ENCODE results near the gene SPG7.

DNA sequence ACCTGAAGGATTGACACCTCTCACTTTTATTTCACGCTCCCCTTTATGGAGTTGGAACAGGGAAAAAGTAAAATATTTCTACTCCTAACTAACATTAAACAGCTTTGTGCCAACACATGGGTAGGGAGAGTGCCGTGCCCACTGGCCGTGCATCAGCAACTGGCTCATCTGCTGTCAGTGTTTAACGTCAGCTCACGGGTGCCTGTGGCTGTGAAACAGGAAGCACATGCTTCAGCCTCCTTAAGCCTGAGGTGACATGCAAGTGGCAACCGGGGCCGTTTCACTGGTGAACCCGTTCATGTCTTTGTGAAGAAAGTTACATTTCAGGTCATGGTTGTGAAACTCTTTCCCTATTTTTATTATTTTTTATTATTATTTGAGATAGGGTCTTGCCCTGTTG lies 3.2 kb downstream of the SPG7 start:
- TF ChIP-seq, protein P1, sequence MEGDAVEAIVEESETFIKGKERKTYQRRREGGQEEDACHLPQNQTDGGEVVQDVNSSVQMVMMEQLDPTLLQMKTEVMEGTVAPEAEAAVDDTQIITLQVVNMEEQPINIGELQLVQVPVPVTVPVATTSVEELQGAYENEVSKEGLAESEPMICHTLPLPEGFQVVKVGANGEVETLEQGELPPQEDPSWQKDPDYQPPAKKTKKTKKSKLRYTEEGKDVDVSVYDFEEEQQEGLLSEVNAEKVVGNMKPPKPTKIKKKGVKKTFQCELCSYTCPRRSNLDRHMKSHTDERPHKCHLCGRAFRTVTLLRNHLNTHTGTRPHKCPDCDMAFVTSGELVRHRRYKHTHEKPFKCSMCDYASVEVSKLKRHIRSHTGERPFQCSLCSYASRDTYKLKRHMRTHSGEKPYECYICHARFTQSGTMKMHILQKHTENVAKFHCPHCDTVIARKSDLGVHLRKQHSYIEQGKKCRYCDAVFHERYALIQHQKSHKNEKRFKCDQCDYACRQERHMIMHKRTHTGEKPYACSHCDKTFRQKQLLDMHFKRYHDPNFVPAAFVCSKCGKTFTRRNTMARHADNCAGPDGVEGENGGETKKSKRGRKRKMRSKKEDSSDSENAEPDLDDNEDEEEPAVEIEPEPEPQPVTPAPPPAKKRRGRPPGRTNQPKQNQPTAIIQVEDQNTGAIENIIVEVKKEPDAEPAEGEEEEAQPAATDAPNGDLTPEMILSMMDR (IDR thresholded peaks at IDR 0.05): no peak
- TF ChIP-seq POLR2A (IDR thresholded peaks at IDR 0.05): no peak
- TF ChIP-seq POLR2AphosphoS5 (IDR thresholded peaks at IDR 0.05; ENCODE audit: insufficient read depth in 1 of 2, low read depth in 1 of 2): no peak

Measured in vagina (tissue), 2 donors.